DND-41 (cell line): ENCODE results near the gene FAM107B.

Source experiments
- ATAC-seq: fragments of 200-7000 bp; cut with Tn5 transposase; 3 replicates; pipeline ENCODE4 v1.9.1; 2021; ENCODE audit warnings: low read depth; ENCODE audit not compliant: insufficient read depth
- DNase-seq: peaks from one replicate; pipeline ENCODE4 v3.0.0-alpha.2; 2020
- H2AFZ ChIP-seq: 2 replicates; pipeline ENCODE4 v1.6.0; 2012; ENCODE audit warnings: low read depth, low read length
- H3K27ac ChIP-seq: 2 replicates; pipeline ENCODE4 v1.5.1; 2012; ENCODE audit warnings: low read length, inconsistent platforms
- H3K27me3 ChIP-seq: fragments of 200-600 bp; sonication (generic); 2 replicates; pipeline ENCODE4 v1.6.0; 2012; ENCODE audit warnings: low read length, mild to moderate bottlenecking, inconsistent platforms; ENCODE audit not compliant: insufficient read depth, poor library complexity
- H3K36me3 ChIP-seq: 2 replicates; pipeline ENCODE4 v1.5.1; 2012; ENCODE audit warnings: low read length, inconsistent platforms; ENCODE audit not compliant: insufficient read depth
- H3K4me1 ChIP-seq: 2 replicates; pipeline ENCODE4 v1.5.1; 2012; ENCODE audit warnings: mild to moderate bottlenecking, low read length; ENCODE audit not compliant: insufficient read depth
- H3K4me2 ChIP-seq: 2 replicates; pipeline ENCODE4 v1.6.0; 2012; ENCODE audit warnings: mild to moderate bottlenecking, moderate library complexity, low read length, inconsistent platforms; ENCODE audit not compliant: insufficient read depth
- H3K4me3 ChIP-seq, 2 experiments: fragments of 200-600 bp in 1 of 2; shearing (Covaris generic) in 1 of 2; 2 replicates each; pipeline ENCODE4 v1.5.1; 2012 to 2016; ENCODE audit warnings: inconsistent platforms in 2 of 2, low read length in 2 of 2, mild to moderate bottlenecking in 2 of 2, low read depth in 1 of 2, moderate library complexity in 1 of 2
- H3K79me2 ChIP-seq: 2 replicates; pipeline ENCODE4 v1.6.0; 2012; ENCODE audit warnings: low read length, inconsistent platforms; ENCODE audit not compliant: insufficient read depth
- H3K9ac ChIP-seq: 2 replicates; pipeline ENCODE4 v1.6.0; 2012; ENCODE audit warnings: low read depth, mild to moderate bottlenecking, inconsistent platforms, low read length, moderate library complexity
- H3K9me3 ChIP-seq: 2 replicates; pipeline ENCODE4 v1.5.1; 2012; ENCODE audit warnings: low read length, moderate library complexity, mild to moderate bottlenecking, inconsistent platforms; ENCODE audit not compliant: insufficient read depth, severe bottlenecking
- H4K20me1 ChIP-seq: 2 replicates; pipeline ENCODE4 v1.6.0; 2012; ENCODE audit warnings: low read length; ENCODE audit not compliant: insufficient read depth
- CTCF ChIP-seq: IDR thresholded peaks from 2 replicates; pipeline ENCODE4 v1.5.1; 2012; ENCODE audit warnings: borderline replicate concordance, low read length, moderate library complexity, mild to moderate bottlenecking; ENCODE audit not compliant: poor library complexity, severe bottlenecking; ENCODE audit errors: extremely low read depth
- EZH2 ChIP-seq: IDR thresholded peaks from 3 replicates; pipeline ENCODE4 v1.6.1; 2012; ENCODE audit warnings: borderline replicate concordance, low read depth, mild to moderate bottlenecking, moderate library complexity, low read length, inconsistent platforms; ENCODE audit not compliant: severe bottlenecking

Gene FAM107B

GRCh38 chr10:14560791-14561765 is 213.6 kb downstream of the FAM107B start:
- no peaks in the 10 kb centered on the region for H3K79me2 ChIP-seq

GRCh38 chr10:14560274-14560673 is 214.4 kb downstream of the FAM107B start:
- no peak overlapping the region for H2AFZ ChIP-seq
- no peak overlapping the region for H3K4me2 ChIP-seq
- H4K20me1 ChIP-seq: no peaks in the 10 kb centered on the region
- no peak overlapping the region for H3K4me3 ChIP-seq
- TF ChIP-seq EZH2 (no peak), CTCF (no peak)
- no peaks in the 10 kb centered on the region for H3K4me1 ChIP-seq
- no peaks in the 10 kb centered on the region for H3K79me2 ChIP-seq
- H3K27me3 ChIP-seq: peaks cover 4% of the 10 kb centered on the region
- H3K27ac ChIP-seq: no peak overlapping the region
- H3K9me3 ChIP-seq: no peaks in the 10 kb centered on the region
- DNase-seq (no peak), ATAC-seq (no peak)
- H3K36me3 ChIP-seq: no peaks in the 10 kb centered on the region
- H3K9ac ChIP-seq: no peak overlapping the region

More at GRCh38 chr10:14560791-14561765, 213.6 kb downstream of the FAM107B start:
- Histone ChIP-seq H3K9ac (no peak overlapping the region), H3K9me3 (peaks cover under 1% of the 10 kb centered on the region), H3K27me3 (peaks cover 4% of the 10 kb centered on the region), H3K4me1 (no peaks in the 10 kb centered on the region), H3K27ac (no peak overlapping the region), H2AFZ (no peak overlapping the region), H4K20me1 (no peaks in the 10 kb centered on the region), H3K4me3 (no peak overlapping the region), H3K4me2 (no peak overlapping the region), H3K36me3 (no peaks in the 10 kb centered on the region)
- no peak for TF ChIP-seq EZH2
- TF ChIP-seq CTCF: no peak
- DNase-seq: no peak
- ATAC-seq: no peak

GRCh38 chr10:14558025-14558424 is 216.7 kb downstream of the FAM107B start:
- H3K36me3 ChIP-seq: no peaks in the 10 kb centered on the region
- H2AFZ ChIP-seq: no peak overlapping the region
- H3K4me1 ChIP-seq: no peaks in the 10 kb centered on the region
- H3K4me2 ChIP-seq: no peak overlapping the region
- H3K9me3 ChIP-seq: no peaks in the 10 kb centered on the region
- H3K27ac ChIP-seq: no peak overlapping the region
- H4K20me1 ChIP-seq: no peaks in the 10 kb centered on the region
- H3K9ac ChIP-seq: no peak overlapping the region
- no peak for DNase-seq
- no peak for ATAC-seq
- TF ChIP-seq EZH2 (no peak), CTCF (no peak)
- H3K79me2 ChIP-seq: no peaks in the 10 kb centered on the region
- H3K4me3 ChIP-seq: no peak overlapping the region
- H3K27me3 ChIP-seq: peaks cover 4% of the 10 kb centered on the region
